ENCODE data around the gene DEFB121.
"Not testable (repeated sequence)": the region's sequence is repeated elsewhere in the genome, so short reads cannot be mapped to it uniquely, and the experiment has no call there.

The DEFB121 gene

GRCh38 chr20:31368301-31368700 is 37.7 kb downstream of the DEFB121 start, which contains the start of gene DEFB118:
TSS of gene DEFB118 (plus strand) at chr20:31368601. CDS start at chr20:31368651, 50 bp downstream.
- DNase-seq (ENCODE audit: low read depth), result no peak
- no peak within 1 kb of the TSS for H3K4me3 ChIP-seq (ENCODE audit: low read depth, low read length)

- H3K4me3 ChIP-seq (ENCODE audit: low read depth, low read length); DNase-seq (ENCODE audit: low read depth): not testable (repeated sequence)
Observed at GRCh38 chr20:31364272-31364671, 41.7 kb downstream of the DEFB121 start.

GRCh38 chr20:31363295-31363694 is 42.7 kb downstream of the DEFB121 start:
- DNase-seq (ENCODE audit: low read depth), result no peak
- H3K4me3 ChIP-seq (ENCODE audit: low read depth, low read length), result no peak overlapping the region

GRCh38 chr20:31355981-31356380 is 50.0 kb downstream of the DEFB121 start:
- H3K4me3 ChIP-seq (ENCODE audit: low read depth, low read length), result no peak overlapping the region
- no peak for DNase-seq (ENCODE audit: low read depth)
